Activated naive CD8-positive, alpha-beta T cell (primary cell): ENCODE data around the gene ZNF79.
A peak's percentile ranks its signal among the peaks of the same experiment; 100 is the strongest.

Experiments used
- H3K27ac Mint-ChIP-seq: one replicate; pipeline ENCODE4 v1.8.0; 2021; ENCODE audit warnings: mixed read lengths
- H3K27me3 Mint-ChIP-seq: one replicate; pipeline ENCODE4 v1.8.0; 2021; ENCODE audit warnings: mixed read lengths
- H3K36me3 Mint-ChIP-seq: one replicate; pipeline ENCODE4 v1.8.0; 2021; ENCODE audit warnings: mixed read lengths
- H3K4me1 Mint-ChIP-seq: one replicate; pipeline ENCODE4 v1.8.0; 2021; ENCODE audit warnings: low read depth, mixed read lengths
- H3K4me3 Mint-ChIP-seq: one replicate; pipeline ENCODE4 v1.8.0; 2021; ENCODE audit warnings: mild to moderate bottlenecking, mixed read lengths
- H3K9me3 Mint-ChIP-seq: one replicate; pipeline ENCODE4 v1.8.0; 2021; ENCODE audit warnings: low read depth, mixed read lengths

The ZNF79 gene

DNA sequence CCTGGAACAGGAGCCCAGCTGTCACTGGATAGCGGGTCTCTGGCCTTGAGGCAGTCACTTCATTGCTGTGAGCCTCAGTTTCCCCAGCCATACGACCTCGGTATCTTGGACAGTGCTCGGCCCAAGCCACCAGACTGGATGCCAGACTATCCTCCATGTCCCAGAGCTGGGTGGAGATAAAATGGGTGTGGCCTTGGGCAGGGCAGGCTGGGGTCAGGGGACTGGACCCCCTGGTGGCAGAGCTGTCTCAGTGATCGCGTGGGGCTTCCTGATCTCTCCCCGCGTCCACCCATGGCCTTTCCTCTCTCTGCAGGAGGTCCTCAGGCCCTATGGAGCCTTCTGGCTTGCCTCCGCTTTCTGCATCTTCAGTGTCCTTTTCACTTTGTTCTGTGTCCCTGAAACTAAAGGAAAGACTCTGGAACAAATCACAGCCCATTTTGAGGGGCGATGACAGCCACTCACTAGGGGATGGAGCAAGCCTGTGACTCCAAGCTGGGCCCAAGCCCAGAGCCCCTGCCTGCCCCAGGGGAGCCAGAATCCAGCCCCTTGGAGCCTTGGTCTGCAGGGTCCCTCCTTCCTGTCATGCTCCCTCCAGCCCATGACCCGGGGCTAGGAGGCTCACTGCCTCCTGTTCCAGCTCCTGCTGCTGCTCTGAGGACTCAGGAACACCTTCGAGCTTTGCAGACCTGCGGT is 17.2 kb upstream of the ZNF79 start:
- peaks cover 20% of the 10 kb centered on the region for H3K27me3 Mint-ChIP-seq
- no peak overlapping the region for H3K4me3 Mint-ChIP-seq
- no peaks in the 10 kb centered on the region for H3K9me3 Mint-ChIP-seq
- no peaks in the 10 kb centered on the region for H3K36me3 Mint-ChIP-seq
- H3K27ac Mint-ChIP-seq = no peak overlapping the region
- no peaks in the 10 kb centered on the region for H3K4me1 Mint-ChIP-seq

DNA sequence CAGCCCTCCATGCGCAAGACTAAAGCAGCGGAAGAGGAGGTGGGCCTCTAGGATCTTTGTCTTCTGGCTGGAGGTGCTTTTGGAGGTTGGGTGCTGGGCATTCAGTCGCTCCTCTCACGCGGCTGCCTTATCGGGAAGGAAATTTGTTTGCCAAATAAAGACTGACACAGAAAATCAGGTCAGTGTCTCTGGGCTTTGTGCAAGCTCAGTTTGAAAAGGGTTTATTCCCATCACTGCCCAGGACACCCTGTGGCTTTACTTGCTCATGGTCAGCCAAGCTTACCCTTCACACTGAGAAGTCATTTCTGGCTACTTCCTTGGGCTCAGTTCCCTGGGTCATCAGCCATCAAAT is 16.7 kb upstream of the ZNF79 start:
- H3K36me3 Mint-ChIP-seq = no peaks in the 10 kb centered on the region
- peaks cover 21% of the 10 kb centered on the region for H3K27me3 Mint-ChIP-seq

DNA sequence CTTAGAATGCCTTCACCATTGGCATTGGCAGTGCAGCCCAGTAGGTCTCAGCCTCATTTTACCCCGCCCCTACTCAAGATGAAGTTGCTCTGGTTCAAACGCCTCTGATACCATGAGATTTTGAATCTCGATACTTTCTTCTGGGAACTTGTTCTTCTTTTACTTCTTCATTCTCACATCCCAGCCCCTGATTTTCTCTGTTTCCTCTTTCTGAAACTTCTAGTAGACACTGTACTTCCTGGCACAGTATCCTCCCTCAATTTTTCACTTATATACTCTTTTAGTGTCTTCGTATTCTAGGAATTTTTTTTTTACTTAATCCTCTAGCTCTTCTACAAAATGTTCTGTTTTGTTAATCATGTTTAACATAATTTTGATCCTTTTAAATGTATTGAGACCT is 13.1 kb upstream of the ZNF79 start:
- H3K27ac Mint-ChIP-seq = no peak overlapping the region
- no peak overlapping the region for H3K4me3 Mint-ChIP-seq
- H3K4me1 Mint-ChIP-seq = no peaks in the 10 kb centered on the region
- peaks cover 31% of the 10 kb centered on the region for H3K27me3 Mint-ChIP-seq
- no peaks in the 10 kb centered on the region for H3K36me3 Mint-ChIP-seq
- H3K9me3 Mint-ChIP-seq = no peaks in the 10 kb centered on the region

More for the DNA sequence above, 16.7 kb upstream of the ZNF79 start:
- Mint-ChIP-seq H3K9me3 (no peaks in the 10 kb centered on the region), H3K27ac (no peak overlapping the region), H3K4me1 (no peaks in the 10 kb centered on the region), H3K4me3 (no peak overlapping the region)

DNA sequence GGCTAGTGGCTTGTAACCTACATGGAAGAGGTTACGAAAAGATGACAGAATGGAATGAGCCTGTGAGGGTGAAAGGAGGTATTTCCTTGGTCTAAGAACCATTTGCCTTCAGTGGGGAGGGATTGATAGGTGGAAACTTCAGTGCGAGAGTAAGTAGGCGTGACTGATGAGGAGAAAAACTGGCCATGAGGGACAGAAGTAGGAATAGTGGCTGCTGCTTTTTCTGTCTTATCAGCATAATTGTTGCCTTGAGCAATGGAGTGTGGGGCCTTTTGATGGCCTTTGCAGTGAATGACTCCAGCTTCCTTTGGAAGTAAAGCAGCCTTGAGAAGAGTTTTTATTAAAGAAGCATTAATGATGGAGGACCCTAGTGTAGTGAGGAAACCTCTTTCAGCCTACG is 9.0 kb upstream of the ZNF79 start:
- Mint-ChIP-seq H3K27me3 (peaks cover 24% of the 10 kb centered on the region), H3K4me1 (peaks cover 2% of the 10 kb centered on the region), H3K9me3 (no peaks in the 10 kb centered on the region), H3K27ac (no peak overlapping the region), H3K4me3 (no peak overlapping the region), H3K36me3 (no peaks in the 10 kb centered on the region)

DNA sequence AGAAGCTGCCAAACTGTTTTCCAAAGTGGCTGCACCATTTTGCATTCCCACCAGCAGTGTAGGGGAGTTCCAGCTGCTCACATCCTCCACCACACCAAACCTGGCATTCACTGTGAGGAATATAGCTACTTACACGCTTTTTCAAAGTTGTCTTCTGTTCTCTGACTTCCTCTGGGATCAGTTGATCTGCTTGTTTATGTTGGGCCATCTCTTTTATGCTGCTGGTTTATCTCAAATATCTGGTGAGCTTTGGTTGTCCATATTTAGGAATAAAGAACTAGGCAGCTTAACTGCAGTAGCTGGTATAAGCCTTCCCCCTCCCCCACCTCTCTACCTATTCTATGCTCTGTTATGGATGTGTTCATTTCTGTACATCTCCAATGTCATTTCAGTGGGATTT is 8.5 kb upstream of the ZNF79 start:
- peaks cover 2% of the 10 kb centered on the region for H3K4me1 Mint-ChIP-seq
- no peak overlapping the region for H3K4me3 Mint-ChIP-seq
- H3K27ac Mint-ChIP-seq = no peak overlapping the region
- H3K36me3 Mint-ChIP-seq = no peaks in the 10 kb centered on the region
- no peaks in the 10 kb centered on the region for H3K9me3 Mint-ChIP-seq
- peaks cover 24% of the 10 kb centered on the region for H3K27me3 Mint-ChIP-seq

DNA sequence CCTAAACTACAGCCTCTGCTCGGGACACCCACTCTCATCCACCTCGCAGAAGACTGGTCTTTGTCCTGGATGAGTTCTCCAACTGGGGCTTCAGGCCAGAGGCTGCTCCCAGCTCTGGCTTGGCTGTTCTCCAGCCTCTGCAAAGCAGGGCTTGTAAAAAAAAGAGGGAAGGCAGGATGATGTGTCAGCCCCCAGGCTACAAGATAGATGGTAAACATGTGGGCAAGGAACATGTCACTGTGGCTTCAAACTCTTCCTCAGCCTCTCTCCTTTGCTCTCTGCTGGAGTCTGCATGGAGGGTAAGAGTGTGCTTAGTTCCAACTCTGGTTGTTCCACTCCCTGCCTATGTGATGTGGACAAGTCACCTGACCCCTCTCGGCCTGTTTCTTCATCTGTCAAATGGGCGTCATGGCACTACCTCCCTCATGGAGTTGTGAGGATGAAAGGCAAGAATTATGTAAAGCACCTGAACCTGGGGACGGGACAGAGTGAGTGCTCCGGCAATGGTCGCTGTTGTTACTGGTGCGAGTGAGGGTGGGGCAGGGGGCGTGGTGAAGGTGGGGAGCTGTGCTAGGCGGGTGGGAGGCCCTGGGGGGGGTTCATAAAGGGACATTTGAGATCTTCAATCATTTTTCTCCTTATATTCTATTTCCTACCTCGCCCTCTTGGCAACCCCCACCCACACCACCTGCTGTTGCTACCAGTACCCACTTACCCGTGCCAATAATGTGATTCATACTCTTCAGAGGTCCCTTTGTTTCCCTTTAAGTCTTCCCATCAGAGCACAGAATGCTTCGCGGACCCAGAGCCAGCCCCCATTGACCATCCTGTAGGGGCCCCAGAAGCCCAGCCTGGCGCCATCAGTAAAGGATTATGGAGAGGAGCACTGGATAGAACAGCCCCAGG is 6.8 kb upstream of the ZNF79 start:
- H3K27me3 Mint-ChIP-seq = peaks cover 15% of the 10 kb centered on the region
- no peaks in the 10 kb centered on the region for H3K36me3 Mint-ChIP-seq
- peaks cover 2% of the 10 kb centered on the region for H3K4me1 Mint-ChIP-seq
- H3K27ac Mint-ChIP-seq = no peak overlapping the region
- H3K9me3 Mint-ChIP-seq = no peaks in the 10 kb centered on the region
- H3K4me3 Mint-ChIP-seq = no peak overlapping the region

DNA sequence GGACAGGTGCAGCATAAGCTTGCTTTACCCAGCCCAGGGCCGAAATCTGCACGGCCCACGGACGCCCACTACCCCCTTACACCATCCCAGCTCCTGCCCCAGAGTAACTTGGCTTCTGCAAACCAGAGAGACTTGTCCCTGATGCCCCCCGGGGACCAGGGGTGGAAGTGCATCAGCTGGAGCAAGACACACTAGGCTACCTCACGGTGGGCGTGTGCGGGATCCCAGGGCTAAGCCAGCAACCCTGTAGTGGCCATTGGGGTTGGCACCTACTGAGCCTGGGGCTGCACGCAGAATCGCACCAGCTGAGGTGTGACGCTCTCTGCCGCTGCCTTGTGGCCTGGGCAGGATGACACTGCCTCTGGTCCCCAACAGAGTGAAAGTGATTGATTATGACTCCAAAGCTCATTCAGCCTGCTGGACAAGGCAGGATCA is 6.1 kb upstream of the ZNF79 start:
- H3K27ac Mint-ChIP-seq = no peak overlapping the region
- no peaks in the 10 kb centered on the region for H3K36me3 Mint-ChIP-seq
- H3K27me3 Mint-ChIP-seq = peaks cover 14% of the 10 kb centered on the region
- no peaks in the 10 kb centered on the region for H3K9me3 Mint-ChIP-seq
- H3K4me3 Mint-ChIP-seq = peak overlapping the region; percentile 42
- peaks cover 6% of the 10 kb centered on the region for H3K4me1 Mint-ChIP-seq

DNA sequence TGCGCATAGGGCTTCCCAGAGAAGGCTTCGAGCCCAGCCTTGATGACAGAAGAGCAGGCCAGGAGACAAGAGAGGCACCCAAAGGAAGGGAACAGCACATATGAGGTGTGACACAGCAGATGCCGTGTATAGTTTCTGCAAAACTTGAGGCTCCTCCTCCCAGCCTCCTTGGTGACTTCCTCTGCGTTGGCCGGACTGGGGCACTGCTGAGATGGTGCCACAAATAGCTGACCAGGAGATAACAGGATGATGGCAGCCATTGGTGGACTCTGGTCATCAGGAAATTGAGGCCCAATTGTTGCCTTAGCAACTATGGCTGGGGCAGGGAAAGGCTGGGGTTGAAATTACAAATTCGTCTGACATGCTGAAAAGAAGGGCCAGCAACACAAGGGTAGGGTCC is 4.8 kb upstream of the ZNF79 start:
- no peaks in the 10 kb centered on the region for H3K9me3 Mint-ChIP-seq
- H3K27ac Mint-ChIP-seq = no peak overlapping the region
- no peak overlapping the region for H3K4me3 Mint-ChIP-seq
- no peaks in the 10 kb centered on the region for H3K36me3 Mint-ChIP-seq
- peaks cover 8% of the 10 kb centered on the region for H3K4me1 Mint-ChIP-seq
- H3K27me3 Mint-ChIP-seq = peaks cover 7% of the 10 kb centered on the region

DNA sequence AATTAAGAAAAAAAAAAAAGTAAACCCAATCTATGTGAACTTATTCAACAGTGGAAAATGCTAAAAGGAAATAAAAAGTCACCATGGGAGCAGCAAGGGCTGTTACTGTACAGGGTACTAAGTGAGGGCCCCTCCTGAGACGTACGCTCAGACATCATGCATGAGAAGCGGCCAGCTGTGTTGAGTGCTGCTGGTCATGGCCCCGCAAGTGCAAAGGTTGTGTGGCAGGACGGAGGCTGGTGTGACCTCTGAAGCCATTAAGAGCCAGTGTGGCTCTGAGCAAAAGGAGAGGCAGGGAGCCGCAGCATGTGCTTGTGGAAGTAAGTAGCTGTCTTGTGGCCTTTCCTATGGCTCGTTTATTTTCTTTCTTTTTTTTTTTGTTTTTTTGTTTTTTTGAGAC is 3.1 kb upstream of the ZNF79 start:
- Mint-ChIP-seq H3K27ac (no peak overlapping the region), H3K4me1 (peaks cover 22% of the 10 kb centered on the region), H3K36me3 (peaks cover 2% of the 10 kb centered on the region), H3K4me3 (no peak overlapping the region), H3K27me3 (no peaks in the 10 kb centered on the region), H3K9me3 (no peaks in the 10 kb centered on the region)

DNA sequence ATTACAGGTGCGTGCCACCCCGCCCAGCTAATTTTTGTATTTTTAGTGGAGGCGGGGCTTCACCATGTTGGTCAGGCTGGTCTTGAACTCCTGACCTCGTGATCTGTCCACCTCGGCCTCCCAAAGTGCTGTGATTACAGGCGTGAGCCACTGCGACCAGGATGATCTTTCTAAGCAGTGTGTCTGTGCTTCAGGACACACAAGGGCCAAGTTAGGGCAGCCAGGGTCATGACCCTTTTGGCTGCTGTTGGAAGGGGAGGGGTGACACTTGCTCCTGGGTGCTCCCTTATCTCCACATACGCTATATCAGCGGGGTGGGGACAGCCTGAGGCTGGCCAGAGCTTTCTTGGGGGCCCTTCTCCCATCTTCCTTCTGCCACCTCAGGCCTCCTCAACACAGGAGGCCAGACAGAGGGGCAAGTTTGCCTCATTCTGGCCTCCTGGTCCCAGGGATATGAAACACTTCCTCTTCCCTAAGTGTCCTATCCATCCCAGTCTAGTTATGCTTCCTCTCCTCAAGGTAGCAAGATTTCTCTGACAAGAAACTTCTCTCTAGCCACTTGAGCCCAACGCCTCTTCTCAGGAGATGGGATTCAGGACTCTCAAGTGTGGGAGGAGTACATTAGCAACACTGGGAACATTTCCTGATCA is 1.9 kb upstream of the ZNF79 start:
- peaks cover 32% of the 10 kb centered on the region for H3K4me1 Mint-ChIP-seq
- no peaks in the 10 kb centered on the region for H3K27me3 Mint-ChIP-seq
- no peak overlapping the region for H3K4me3 Mint-ChIP-seq
- peaks cover 7% of the 10 kb centered on the region for H3K36me3 Mint-ChIP-seq
- no peaks in the 10 kb centered on the region for H3K9me3 Mint-ChIP-seq
- no peak overlapping the region for H3K27ac Mint-ChIP-seq

DNA sequence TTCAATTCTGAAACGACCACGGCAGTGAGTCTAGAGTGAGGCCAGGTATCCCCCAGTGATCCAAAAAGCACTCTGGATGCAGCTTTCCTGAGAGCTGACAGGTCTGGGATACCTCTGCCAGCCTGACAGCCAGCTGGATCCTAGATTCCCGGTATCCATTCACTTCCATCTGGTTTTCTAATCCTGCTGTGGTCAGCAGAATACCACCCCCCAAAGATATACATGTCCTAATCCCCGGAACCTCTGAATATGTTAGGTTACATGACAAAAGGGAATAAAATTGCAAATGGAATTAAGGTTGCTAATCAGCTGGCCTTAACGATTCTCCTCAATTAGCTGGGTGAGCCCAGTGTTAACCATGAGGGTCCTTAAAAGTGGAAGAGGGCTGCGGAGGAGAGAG is 1.4 kb upstream of the ZNF79 start:
- Mint-ChIP-seq H3K36me3 (peaks cover 8% of the 10 kb centered on the region), H3K4me3 (peak overlapping the region; percentile 98), H3K27me3 (no peaks in the 10 kb centered on the region), H3K4me1 (peaks cover 36% of the 10 kb centered on the region), H3K9me3 (no peaks in the 10 kb centered on the region), H3K27ac (no peak overlapping the region)

DNA sequence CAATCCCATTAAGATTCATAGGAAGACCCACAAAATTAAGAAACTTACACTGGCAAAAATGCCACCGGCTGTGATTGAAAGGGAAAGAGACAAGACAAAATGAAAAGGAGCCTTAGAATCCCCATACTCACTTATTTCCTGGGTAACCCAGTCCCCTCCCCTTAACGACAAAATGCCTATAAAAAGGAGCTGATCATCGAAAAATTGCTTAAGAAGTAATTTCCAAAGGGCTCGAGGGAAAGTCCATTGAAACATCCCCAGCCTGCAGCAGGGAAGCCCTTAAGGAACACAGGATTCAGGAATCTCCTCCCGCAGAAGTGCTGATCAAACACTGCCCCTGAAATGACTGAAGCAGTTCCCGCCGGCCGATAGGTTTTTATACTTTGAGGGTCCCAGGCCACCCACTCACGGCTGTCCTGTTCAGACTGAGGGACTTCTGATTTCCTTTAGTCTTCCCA is 677 bp upstream of the ZNF79 start:
- no peaks in the 10 kb centered on the region for H3K9me3 Mint-ChIP-seq
- H3K27me3 Mint-ChIP-seq = no peaks in the 10 kb centered on the region
- H3K4me1 Mint-ChIP-seq = peaks cover 44% of the 10 kb centered on the region
- H3K36me3 Mint-ChIP-seq = peaks cover 9% of the 10 kb centered on the region
- peak overlapping the region; percentile 99 for H3K27ac Mint-ChIP-seq
- H3K4me3 Mint-ChIP-seq = peak overlapping the region; percentile 98

DNA sequence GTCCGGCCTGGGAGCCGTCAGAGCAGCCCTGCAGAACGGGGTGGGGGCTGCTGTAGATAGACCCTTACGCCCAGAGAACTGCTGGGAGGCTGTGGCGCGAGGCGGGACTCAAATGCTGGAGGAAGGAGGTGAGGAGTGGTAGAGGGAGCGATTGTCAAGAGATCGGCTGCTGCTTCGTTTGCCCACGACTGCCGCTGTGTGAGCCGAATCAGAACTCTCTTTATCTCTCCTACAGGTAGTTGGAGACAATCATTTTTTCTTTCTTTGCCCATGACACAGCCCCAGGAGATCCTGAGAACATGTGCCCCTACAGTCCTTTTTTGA is 456 bp downstream of the ZNF79 start:
- no peaks in the 10 kb centered on the region for H3K9me3 Mint-ChIP-seq
- peaks cover 9% of the 10 kb centered on the region for H3K36me3 Mint-ChIP-seq
- peak overlapping the region; percentile 99 for H3K27ac Mint-ChIP-seq
- peak overlapping the region; percentile 98 for H3K4me3 Mint-ChIP-seq
- no peaks in the 10 kb centered on the region for H3K27me3 Mint-ChIP-seq
- peaks cover 44% of the 10 kb centered on the region for H3K4me1 Mint-ChIP-seq

DNA sequence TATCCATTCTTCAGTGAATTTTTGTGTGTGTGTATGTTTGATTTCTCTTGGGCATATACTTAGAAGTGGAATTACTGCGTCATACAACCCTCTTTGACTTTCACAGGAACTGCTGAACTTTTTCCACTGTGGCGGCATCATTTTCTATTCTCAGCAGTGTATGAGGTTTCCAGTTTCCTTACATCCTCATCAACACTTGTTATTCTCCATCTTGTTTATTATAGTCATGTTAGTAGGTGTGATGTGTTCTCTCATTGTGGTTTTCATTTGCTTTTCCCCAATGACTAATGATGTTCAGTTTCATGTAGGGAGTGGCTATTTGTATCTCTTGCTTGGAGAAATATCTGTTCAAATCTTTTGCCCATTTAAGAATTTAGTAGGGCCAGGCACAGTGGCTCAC is 2.6 kb downstream of the ZNF79 start:
- Mint-ChIP-seq H3K27me3 (no peaks in the 10 kb centered on the region), H3K27ac (peak overlapping the region; percentile 92), H3K4me3 (peak overlapping the region; percentile 98), H3K36me3 (peaks cover 20% of the 10 kb centered on the region), H3K9me3 (no peaks in the 10 kb centered on the region), H3K4me1 (peaks cover 44% of the 10 kb centered on the region)

DNA sequence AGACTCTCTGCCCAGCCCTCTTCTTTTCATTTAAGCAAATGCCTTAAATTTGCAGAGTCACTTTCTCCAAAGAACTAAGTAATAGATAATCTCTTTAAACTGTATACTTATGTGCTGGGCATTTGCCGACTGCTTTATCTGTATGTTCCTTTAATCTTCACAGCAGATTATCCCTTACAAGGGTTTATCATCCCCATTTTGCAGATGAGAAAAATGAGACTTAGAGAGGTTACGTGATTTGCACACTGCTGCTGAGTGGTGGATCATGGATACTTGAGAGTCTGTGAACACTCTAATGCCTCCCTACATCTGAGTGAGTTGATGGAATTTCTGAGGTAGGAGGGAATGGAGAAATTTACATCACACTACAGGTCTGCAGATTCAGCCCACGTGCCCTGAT is 4.2 kb downstream of the ZNF79 start:
- Mint-ChIP-seq H3K9me3 (no peaks in the 10 kb centered on the region), H3K27me3 (no peaks in the 10 kb centered on the region), H3K36me3 (peaks cover 23% of the 10 kb centered on the region), H3K4me3 (peak overlapping the region; percentile 58), H3K27ac (peak overlapping the region; percentile 41), H3K4me1 (peaks cover 41% of the 10 kb centered on the region)
